KMS-11 (cell line): Measurements from ENCODE around the gene LY6G5B.
"Not testable (repeated sequence)": the region's sequence is repeated elsewhere in the genome, so short reads cannot be mapped to it uniquely, and the experiment has no call there.

Source experiments
- H2AFZ ChIP-seq: fragments of 200-600 bp; sonication (generic); 2 replicates; pipeline ENCODE4 v1.6.1; 2016; ENCODE audit warnings: antibody characterized with exemption, mixed run types, low read depth
- H3K27ac ChIP-seq: fragments of 200-600 bp; sonication (generic); 2 replicates; pipeline ENCODE4 v1.6.1; 2016; ENCODE audit warnings: mild to moderate bottlenecking, mixed run types
- H3K27me3 ChIP-seq: fragments of 200-600 bp; sonication (generic); 2 replicates; pipeline ENCODE4 v1.6.1; 2017; ENCODE audit warnings: mild to moderate bottlenecking, low read depth, mixed run types, moderate library complexity; ENCODE audit not compliant: insufficient read depth
- H3K36me3 ChIP-seq: fragments of 200-600 bp; sonication (generic); 2 replicates; pipeline ENCODE4 v1.6.1; 2017; ENCODE audit warnings: mild to moderate bottlenecking, mixed run types; ENCODE audit not compliant: insufficient read depth
- H3K4me1 ChIP-seq: fragments of 200-600 bp; sonication (generic); 2 replicates; pipeline ENCODE4 v1.6.1; 2016; ENCODE audit warnings: mild to moderate bottlenecking, low read depth, mixed run types; ENCODE audit not compliant: poor library complexity, severe bottlenecking
- H3K4me2 ChIP-seq: fragments of 200-600 bp; sonication (generic); 2 replicates; pipeline ENCODE4 v1.7.0; 2016; ENCODE audit warnings: mild to moderate bottlenecking, mixed run types
- H3K4me3 ChIP-seq: fragments of 200-600 bp; sonication (generic); IDR thresholded peaks from 2 replicates; pipeline ENCODE4 v1.6.1; 2017; ENCODE audit warnings: low read depth, low read length, mixed read lengths; ENCODE audit not compliant: insufficient read depth
- H3K79me2 ChIP-seq: fragments of 200-600 bp; sonication (generic); 2 replicates; pipeline ENCODE4 v1.6.1; 2016; ENCODE audit warnings: low read depth, mixed run types; ENCODE audit not compliant: insufficient read depth
- H3K9ac ChIP-seq: fragments of 200-600 bp; sonication (generic); 2 replicates; pipeline ENCODE4 v1.6.1; 2016; ENCODE audit warnings: mild to moderate bottlenecking, mixed run types
- H4K20me1 ChIP-seq: fragments of 200-600 bp; sonication (generic); 2 replicates; pipeline ENCODE4 v1.6.1; 2016; ENCODE audit warnings: mild to moderate bottlenecking, mixed run types; ENCODE audit not compliant: insufficient read depth
- CTCF ChIP-seq: fragments of 200-600 bp; sonication (generic); conservative IDR thresholded peaks from 2 replicates; pipeline ENCODE4 v1.6.1; 2017; ENCODE audit warnings: low read depth, mild to moderate bottlenecking, antibody characterized with exemption, low read length, moderate library complexity, mixed read lengths

Gene LY6G5B

GRCh38 chr6:31706599-31706998 lies 36.8 kb downstream of the LY6G5B start, which contains the start of gene LY6G6F:
Gene LY6G6F (plus strand): TSS chr6:31706866. CDS start chr6:31706907, 41 bp downstream.
- no peak for TF ChIP-seq CTCF
- Histone ChIP-seq H3K4me1 (peaks cover 17% of the 10 kb centered on the region), H3K9ac (no peak within 1 kb of the TSS), H3K36me3 (no peaks in the 10 kb centered on the region), H2AFZ (no peak within 1 kb of the TSS), H3K27me3 (0 out of 2 replicates have a peak, but pooled peaks cover 2% of the 10 kb centered on the region), H3K4me2 (no peak within 1 kb of the TSS), H3K4me3 (no peak within 1 kb of the TSS), H4K20me1 (no peaks in the 10 kb centered on the region), H3K27ac (no peak within 1 kb of the TSS), H3K79me2 (0 out of 2 replicates have a peak, but pooled peaks cover 11% of the 10 kb centered on the region)

- no peak overlapping the region for H3K4me2 ChIP-seq
- H3K27me3 ChIP-seq, result 0 out of 2 replicates have a peak, but pooled peaks cover 2% of the 10 kb centered on the region
- no peaks in the 10 kb centered on the region for H4K20me1 ChIP-seq
- H3K9ac ChIP-seq, result no peak overlapping the region
- H3K4me1 ChIP-seq, result peaks cover 13% of the 10 kb centered on the region
- H3K27ac ChIP-seq, result no peak overlapping the region
- no peak for TF ChIP-seq CTCF
- no peak overlapping the region for H2AFZ ChIP-seq
- 0 out of 2 replicates have a peak, but pooled peaks cover under 1% of the 10 kb centered on the region for H3K79me2 ChIP-seq
- H3K4me3 ChIP-seq, result no peak overlapping the region
- no peaks in the 10 kb centered on the region for H3K36me3 ChIP-seq
Measured at GRCh38 chr6:31707701-31708100, 37.9 kb downstream of the LY6G5B start.

GRCh38 chr6:31708224-31708623 lies 38.4 kb downstream of the LY6G5B start:
- Histone ChIP-seq H2AFZ (no peak overlapping the region), H3K4me3 (no peak overlapping the region), H3K36me3 (no peaks in the 10 kb centered on the region), H3K27ac (no peak overlapping the region), H3K79me2 (no peaks in the 10 kb centered on the region), H3K4me2 (no peak overlapping the region), H3K4me1 (peaks cover 13% of the 10 kb centered on the region), H3K9ac (no peak overlapping the region), H3K27me3 (0 out of 2 replicates have a peak, but pooled peaks cover 2% of the 10 kb centered on the region), H4K20me1 (no peaks in the 10 kb centered on the region)
- no peak for TF ChIP-seq CTCF

GRCh38 chr6:31709157-31709556 lies 39.4 kb downstream of the LY6G5B start:
- H3K4me3 ChIP-seq, H3K27ac ChIP-seq, H3K4me1 ChIP-seq, H3K4me2 ChIP-seq, H3K27me3 ChIP-seq, H2AFZ ChIP-seq, H3K36me3 ChIP-seq, H4K20me1 ChIP-seq, H3K79me2 ChIP-seq, H3K9ac ChIP-seq: not testable (repeated sequence)

GRCh38 chr6:31710523-31711219 lies 40.9 kb downstream of the LY6G5B start:
- Histone ChIP-seq H4K20me1 (no peaks in the 10 kb centered on the region), H3K9ac (no peak overlapping the region), H3K27ac (no peak overlapping the region), H3K27me3 (0 out of 2 replicates have a peak, but pooled peaks cover 2% of the 10 kb centered on the region), H2AFZ (no peak overlapping the region), H3K4me3 (no peak overlapping the region), H3K4me2 (no peak overlapping the region), H3K79me2 (no peaks in the 10 kb centered on the region), H3K36me3 (no peaks in the 10 kb centered on the region), H3K4me1 (peaks cover 7% of the 10 kb centered on the region)
- TF ChIP-seq CTCF, result no peak
